RWPE2 (cell line): ENCODE measurements around the gene UBASH3A.

Experiments
- ATAC-seq: fragments of 200-7000 bp; cut with Tn5 transposase; 3 replicates; pipeline ENCODE4 v1.9.1; 2021; ENCODE audit warnings: low read depth
- DNase-seq: peaks from one replicate; pipeline ENCODE4 v3.0.0-alpha.2; 2020; ENCODE audit warnings: low spot score
- H3K27ac ChIP-seq: fragments of 450-650 bp; 2 replicates; pipeline ENCODE4 v1.5.1; 2017; ENCODE audit warnings: mild to moderate bottlenecking; ENCODE audit not compliant: poor library complexity, severe bottlenecking
- H3K27me3 ChIP-seq: fragments of 250-450 bp; sonication (Bioruptor Pico); 2 replicates; pipeline ENCODE4 v1.5.1; 2021; ENCODE audit warnings: mild to moderate bottlenecking, moderate library complexity; ENCODE audit not compliant: insufficient read depth, poor library complexity, severe bottlenecking
- H3K36me3 ChIP-seq: fragments of 250-450 bp; sonication (Bioruptor Pico); 2 replicates; pipeline ENCODE4 v1.5.1; 2020; ENCODE audit warnings: low read depth, mild to moderate bottlenecking, moderate library complexity
- H3K4me1 ChIP-seq: fragments of 250-450 bp; sonication (Bioruptor Pico); 2 replicates; pipeline ENCODE4 v1.5.1; 2021; ENCODE audit warnings: mild to moderate bottlenecking, moderate library complexity; ENCODE audit not compliant: insufficient read depth, poor library complexity, severe bottlenecking
- H3K4me3 ChIP-seq: fragments of 250-450 bp; sonication (Bioruptor Pico); 2 replicates; pipeline ENCODE4 v1.5.1; 2021; ENCODE audit warnings: mild to moderate bottlenecking, moderate library complexity; ENCODE audit not compliant: severe bottlenecking
- H3K9me3 ChIP-seq: fragments of 250-450 bp; sonication (Bioruptor Pico); 2 replicates; pipeline ENCODE4 v1.5.1; 2021; ENCODE audit warnings: mild to moderate bottlenecking, moderate library complexity; ENCODE audit not compliant: severe bottlenecking
- CTCF ChIP-seq: fragments of 450-650 bp; IDR thresholded peaks from one replicate; pipeline ENCODE4 v1.5.1; 2017; ENCODE audit warnings: mild to moderate bottlenecking, moderate library complexity; ENCODE audit not compliant: poor library complexity, severe bottlenecking

Gene UBASH3A

GRCh38 chr21:42367367-42368165 is 36.1 kb upstream of the UBASH3A start:
- ATAC-seq (no peak), DNase-seq (no peak)
- no peak overlapping the region for H3K4me3 ChIP-seq
- H3K9me3 ChIP-seq = no peaks in the 10 kb centered on the region
- H3K27me3 ChIP-seq = no peaks in the 10 kb centered on the region
- TF ChIP-seq CTCF = no peak
- no peak overlapping the region for H3K27ac ChIP-seq
- H3K36me3 ChIP-seq = no peaks in the 10 kb centered on the region
- no peaks in the 10 kb centered on the region for H3K4me1 ChIP-seq

DNA sequence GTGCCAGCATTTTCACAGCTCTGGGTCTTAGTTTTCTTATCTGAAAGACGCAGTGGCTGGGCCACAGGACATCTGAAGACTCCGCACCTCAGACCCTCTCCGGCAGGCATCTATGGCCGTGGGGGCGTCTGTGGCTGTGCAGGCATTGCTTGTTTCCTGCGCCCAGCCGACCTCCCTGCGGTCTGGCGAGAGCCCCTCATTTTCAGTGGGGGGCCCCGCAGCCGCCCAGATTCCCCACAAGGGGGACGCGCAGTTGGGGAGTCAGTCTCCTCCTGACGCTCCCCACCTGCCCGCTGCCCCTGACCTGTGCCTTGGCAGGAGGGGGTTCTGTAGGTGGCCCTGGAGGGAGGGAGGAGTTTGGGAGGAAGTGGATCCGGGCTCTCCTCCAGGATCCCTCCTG is 33.9 kb upstream of the UBASH3A start:
- Histone ChIP-seq H3K4me1 (no peaks in the 10 kb centered on the region), H3K27me3 (no peaks in the 10 kb centered on the region), H3K9me3 (no peaks in the 10 kb centered on the region), H3K4me3 (no peak overlapping the region), H3K36me3 (no peaks in the 10 kb centered on the region), H3K27ac (no peak overlapping the region)
- ATAC-seq (no peak), DNase-seq (no peak)
- TF ChIP-seq CTCF = no peak

DNA sequence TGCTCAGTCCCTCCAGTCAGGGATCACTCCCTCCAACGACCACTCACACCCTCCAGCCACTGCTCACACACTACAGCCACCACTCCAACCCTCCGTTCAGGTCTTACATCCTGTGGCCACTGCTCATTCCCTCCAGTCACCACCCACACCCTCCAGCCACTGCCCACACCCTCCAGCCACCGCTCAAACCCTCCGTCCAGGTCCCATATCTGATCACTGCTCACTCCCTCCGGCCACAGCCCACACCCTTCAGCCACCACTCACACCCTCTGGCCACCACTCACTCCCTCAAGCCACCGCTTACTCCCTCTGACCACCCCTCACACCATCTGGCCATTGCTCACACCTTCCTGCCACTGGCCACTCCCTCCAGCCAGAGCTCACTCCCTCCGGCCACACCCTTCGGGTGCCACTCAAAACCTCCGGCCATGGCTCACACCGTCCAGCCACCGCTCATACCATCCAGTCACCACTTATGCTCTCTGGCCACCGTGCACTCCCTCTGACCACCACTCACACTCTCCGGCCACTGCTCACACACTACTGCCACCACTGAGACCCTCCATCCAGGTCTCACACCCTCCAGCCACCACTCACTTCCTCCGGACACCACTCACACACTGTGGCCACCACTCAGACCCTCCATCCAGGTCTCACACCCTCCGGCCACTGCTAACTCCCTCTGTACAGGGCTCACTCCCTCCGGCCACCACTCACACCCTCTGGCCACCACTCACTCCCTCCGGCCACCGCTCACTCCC is 32.6 kb upstream of the UBASH3A start:
- Histone ChIP-seq H3K9me3 (no peaks in the 10 kb centered on the region), H3K27me3 (no peaks in the 10 kb centered on the region), H3K36me3 (no peaks in the 10 kb centered on the region), H3K4me3 (no peak overlapping the region), H3K27ac (no peak overlapping the region), H3K4me1 (no peaks in the 10 kb centered on the region)
- no peak for TF ChIP-seq CTCF
- no peak for DNase-seq
- no peak for ATAC-seq

GRCh38 chr21:42373196-42373907 is 30.4 kb upstream of the UBASH3A start:
- Histone ChIP-seq H3K27me3 (no peaks in the 10 kb centered on the region), H3K9me3 (no peaks in the 10 kb centered on the region), H3K4me1 (no peaks in the 10 kb centered on the region), H3K36me3 (no peaks in the 10 kb centered on the region), H3K27ac (no peak overlapping the region), H3K4me3 (no peak overlapping the region)
- ATAC-seq (no peak), DNase-seq (no peak)
- no peak for TF ChIP-seq CTCF
